Endothelial cell of umbilical vein (primary cell): ENCODE measurements around the gene DUOXA1.

Experiments used
- POLR2A ChIP-seq: IDR thresholded peaks from 2 replicates; pipeline ENCODE4 v1.6.1; 2012; ENCODE audit warnings: low read depth, mild to moderate bottlenecking, control low read depth, low read length
- TF ChIP-seq, protein P1 (sequence below), 2 donors: IDR thresholded peaks; 1 replicate in 1 of 2; 2 replicates in 1 of 2; pipeline ENCODE4 v1.5.1; 2011; ENCODE audit warnings: low read length in 2 of 2, mild to moderate bottlenecking in 2 of 2, moderate library complexity in 2 of 2, control low read depth in 1 of 2, inconsistent platforms in 1 of 2, low read depth in 1 of 2; ENCODE audit not compliant: insufficient read depth in 1 of 2; ENCODE audit errors: extremely low read depth in 1 of 2
- TF ChIP-seq, protein P2 (sequence below): IDR thresholded peaks from 2 replicates; pipeline ENCODE4 v1.6.1; 2011; ENCODE audit not compliant: insufficient read depth, insufficient read length

DNA sequence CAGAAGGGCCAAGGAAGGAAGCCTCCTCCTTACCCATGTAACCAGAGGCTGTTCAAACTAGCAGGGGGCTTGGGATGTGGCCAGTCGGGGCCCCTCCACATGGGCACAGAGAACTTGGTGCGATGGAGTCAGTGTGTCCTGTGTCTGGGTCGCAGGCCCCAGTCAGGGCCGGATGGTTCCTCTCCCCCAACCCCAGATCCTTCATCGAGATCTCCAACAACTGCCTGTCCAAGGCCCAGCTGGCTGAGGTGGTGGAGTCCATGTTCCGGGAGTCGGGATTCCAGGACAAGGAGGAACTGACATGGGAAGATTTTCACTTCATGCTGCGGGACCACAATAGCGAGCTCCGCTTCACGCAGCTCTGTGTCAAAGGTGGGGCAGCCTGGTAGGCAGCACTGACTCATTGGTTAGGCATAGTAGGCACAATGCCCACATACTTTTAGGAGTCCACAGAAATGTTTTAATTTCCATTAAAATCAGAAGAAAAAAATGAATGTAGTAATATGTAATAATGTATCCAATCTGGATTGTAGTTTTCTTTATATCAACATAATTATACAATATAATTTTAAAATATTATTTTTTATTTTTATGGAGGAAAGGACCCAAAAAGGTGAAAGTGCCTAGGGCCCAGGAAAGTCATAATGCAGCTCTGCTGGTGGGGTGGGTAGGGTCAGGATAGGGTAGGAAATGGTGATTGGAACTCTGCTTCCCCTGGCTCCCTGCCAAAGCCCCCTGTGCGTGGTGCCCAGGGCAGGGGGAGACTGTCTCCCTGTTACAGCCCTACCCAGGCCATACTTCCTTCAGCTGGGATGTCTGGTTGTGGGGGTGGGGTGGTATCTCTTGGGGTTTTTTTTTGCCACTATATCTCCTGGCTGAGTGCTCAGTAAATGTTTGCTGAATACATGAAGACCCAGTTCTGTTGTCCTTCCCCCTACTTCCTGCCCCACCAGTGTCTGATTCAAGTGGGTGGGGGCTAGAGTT is 18.7 kb upstream of the DUOXA1 start:
- no peak for TF ChIP-seq POLR2A
- TF ChIP-seq, protein P1, sequence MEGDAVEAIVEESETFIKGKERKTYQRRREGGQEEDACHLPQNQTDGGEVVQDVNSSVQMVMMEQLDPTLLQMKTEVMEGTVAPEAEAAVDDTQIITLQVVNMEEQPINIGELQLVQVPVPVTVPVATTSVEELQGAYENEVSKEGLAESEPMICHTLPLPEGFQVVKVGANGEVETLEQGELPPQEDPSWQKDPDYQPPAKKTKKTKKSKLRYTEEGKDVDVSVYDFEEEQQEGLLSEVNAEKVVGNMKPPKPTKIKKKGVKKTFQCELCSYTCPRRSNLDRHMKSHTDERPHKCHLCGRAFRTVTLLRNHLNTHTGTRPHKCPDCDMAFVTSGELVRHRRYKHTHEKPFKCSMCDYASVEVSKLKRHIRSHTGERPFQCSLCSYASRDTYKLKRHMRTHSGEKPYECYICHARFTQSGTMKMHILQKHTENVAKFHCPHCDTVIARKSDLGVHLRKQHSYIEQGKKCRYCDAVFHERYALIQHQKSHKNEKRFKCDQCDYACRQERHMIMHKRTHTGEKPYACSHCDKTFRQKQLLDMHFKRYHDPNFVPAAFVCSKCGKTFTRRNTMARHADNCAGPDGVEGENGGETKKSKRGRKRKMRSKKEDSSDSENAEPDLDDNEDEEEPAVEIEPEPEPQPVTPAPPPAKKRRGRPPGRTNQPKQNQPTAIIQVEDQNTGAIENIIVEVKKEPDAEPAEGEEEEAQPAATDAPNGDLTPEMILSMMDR (IDR thresholded peaks at IDR 0.05; ENCODE audit: extremely low read depth in 1 of 2, insufficient read depth in 1 of 2, low read depth in 1 of 2, low read length in 2 of 2) = no peak
- TF ChIP-seq, protein P2, sequence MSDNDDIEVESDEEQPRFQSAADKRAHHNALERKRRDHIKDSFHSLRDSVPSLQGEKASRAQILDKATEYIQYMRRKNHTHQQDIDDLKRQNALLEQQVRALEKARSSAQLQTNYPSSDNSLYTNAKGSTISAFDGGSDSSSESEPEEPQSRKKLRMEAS = no peak
